Brain pericyte (primary cell): ENCODE results near the gene SYT3.
"Not testable (repeated sequence)": the region's sequence is repeated elsewhere in the genome, so short reads cannot be mapped to it uniquely, and the experiment has no call there.

ENCODE experiments used
- DNase-seq: peaks from one replicate; pipeline ENCODE4 v3.0.0-alpha.2; 2012; ENCODE audit warnings: low read depth, low spot score

SYT3 gene

GRCh38 chr19:50604264-50605073 is 35.2 kb downstream of the SYT3 start:
- not testable (repeated sequence) for DNase-seq

GRCh38 chr19:50602935-50603334 is 36.7 kb downstream of the SYT3 start:
- DNase-seq, result no peak

- no peak for DNase-seq
These were observed 37.2 kb downstream of the SYT3 start for GRCh38 chr19:50602496-50602895.

- no peak for DNase-seq
These were observed 37.6 kb downstream of the SYT3 start for GRCh38 chr19:50602089-50602422.

GRCh38 chr19:50601407-50602088 is 38.1 kb downstream of the SYT3 start:
- DNase-seq, result no peak

GRCh38 chr19:50599427-50599826 is 40.3 kb downstream of the SYT3 start:
- no peak for DNase-seq

- no peak for DNase-seq
These were observed 49.5 kb downstream of the SYT3 start for GRCh38 chr19:50590191-50590590.

GRCh38 chr19:50581795-50582660 is 57.7 kb downstream of the SYT3 start:
- not testable (repeated sequence) for DNase-seq

GRCh38 chr19:50580970-50581634 is 58.6 kb downstream of the SYT3 start:
- no peak for DNase-seq

- no peak for DNase-seq
These were observed 59.4 kb downstream of the SYT3 start for GRCh38 chr19:50580240-50580639.

- not testable (repeated sequence) for DNase-seq
These were observed 62.9 kb downstream of the SYT3 start for GRCh38 chr19:50576769-50577168.

- DNase-seq, result no peak
These were observed 65.8 kb downstream of the SYT3 start for GRCh38 chr19:50573741-50574461.
